ENCODE results near the gene CST2.

- TF ChIP-seq, protein P1, sequence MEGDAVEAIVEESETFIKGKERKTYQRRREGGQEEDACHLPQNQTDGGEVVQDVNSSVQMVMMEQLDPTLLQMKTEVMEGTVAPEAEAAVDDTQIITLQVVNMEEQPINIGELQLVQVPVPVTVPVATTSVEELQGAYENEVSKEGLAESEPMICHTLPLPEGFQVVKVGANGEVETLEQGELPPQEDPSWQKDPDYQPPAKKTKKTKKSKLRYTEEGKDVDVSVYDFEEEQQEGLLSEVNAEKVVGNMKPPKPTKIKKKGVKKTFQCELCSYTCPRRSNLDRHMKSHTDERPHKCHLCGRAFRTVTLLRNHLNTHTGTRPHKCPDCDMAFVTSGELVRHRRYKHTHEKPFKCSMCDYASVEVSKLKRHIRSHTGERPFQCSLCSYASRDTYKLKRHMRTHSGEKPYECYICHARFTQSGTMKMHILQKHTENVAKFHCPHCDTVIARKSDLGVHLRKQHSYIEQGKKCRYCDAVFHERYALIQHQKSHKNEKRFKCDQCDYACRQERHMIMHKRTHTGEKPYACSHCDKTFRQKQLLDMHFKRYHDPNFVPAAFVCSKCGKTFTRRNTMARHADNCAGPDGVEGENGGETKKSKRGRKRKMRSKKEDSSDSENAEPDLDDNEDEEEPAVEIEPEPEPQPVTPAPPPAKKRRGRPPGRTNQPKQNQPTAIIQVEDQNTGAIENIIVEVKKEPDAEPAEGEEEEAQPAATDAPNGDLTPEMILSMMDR (IDR thresholded peaks at IDR 0.05; ENCODE audit: insufficient read depth, low read length, poor library complexity, severe bottlenecking), result no peak
- TF ChIP-seq EZH2phosphoT487 (conservative IDR thresholded peaks at IDR 0.05; ENCODE audit: low read length), result no peak
These were observed 52.4 kb downstream of the CST2 start for GRCh38 chr20:23774081-23774480.

All from SU-DHL-6 (cell line).